ENCODE data around the gene TAS2R3. TPM values are rescaled to one million over a fixed set of nuclear protein-coding genes. Genes with fewer than 3 reads are reported as not detected.

TAS2R3 gene
- total and polyA plus RNA-seq, 2 of the 13 experiments (the other 11 are each of a cell fraction or from before 2014, with no cell fraction given): 0.74 to 1.1 TPM

GRCh38 chr7:141737836-141738591 is 25.9 kb upstream of the TAS2R3 start, which contains the start of gene SSBP1 (continued):
- no peak; the same call in 1 of the 2 replicates for TF ChIP-seq STAT6 (CRISPR knock-in tag; IDR thresholded peaks at IDR 0.05; ENCODE audit: borderline replicate concordance)
- TF ChIP-seq ZNF451 (CRISPR knock-in tag; IDR thresholded peaks at IDR 0.05): peak; percentile 51; the same call in 1 of the 2 replicates
- peak; percentile 96 for TF ChIP-seq ZNF772 (CRISPR knock-in tag; IDR thresholded peaks at IDR 0.05)
- peak; percentile 80 for TF ChIP-seq ARID5B (CRISPR knock-in tag; IDR thresholded peaks at IDR 0.05)
- peak; percentile 77 for TF ChIP-seq ZNF230 (CRISPR knock-in tag; IDR thresholded peaks at IDR 0.05)
- TF ChIP-seq TEAD2 (CRISPR knock-in tag; IDR thresholded peaks at IDR 0.05): no peak
- peak; percentile 94 for TF ChIP-seq SAP130 (CRISPR knock-in tag; IDR thresholded peaks at IDR 0.05; ENCODE audit: low read depth)
- TF ChIP-seq ZHX2 (IDR thresholded peaks at IDR 0.05; ENCODE audit: low read depth): peak; percentile 86
- TF ChIP-seq ZHX2 (CRISPR knock-in tag; IDR thresholded peaks at IDR 0.05; ENCODE audit: borderline replicate concordance): peak; percentile 28; the same call in 1 of the 2 replicates
- TF ChIP-seq ZFP82 (CRISPR knock-in tag; IDR thresholded peaks at IDR 0.05; ENCODE audit: borderline replicate concordance): peak; percentile 94
- no peak for TF ChIP-seq MBNL3 (CRISPR knock-in tag; conservative IDR thresholded peaks at IDR 0.05)
- no peak for TF ChIP-seq ZNF543 (CRISPR knock-in tag; IDR thresholded peaks at IDR 0.05)
- peak; percentile 54; the same call in 1 of the 2 replicates for TF ChIP-seq GATA4 (IDR thresholded peaks at IDR 0.05; ENCODE audit: borderline replicate concordance, low read depth)
- peak; percentile 84 for TF ChIP-seq ZSCAN31 (CRISPR knock-in tag; IDR thresholded peaks at IDR 0.05; ENCODE audit: low read depth)
- no peak; the same call in 1 of the 2 replicates for TF ChIP-seq AHR (CRISPR knock-in tag; IDR thresholded peaks at IDR 0.05)
- TF ChIP-seq MBD4 (IDR thresholded peaks at IDR 0.05; ENCODE audit: borderline replicate concordance, low read length): no peak
